GM18517 (cell line): ENCODE measurements around the gene AKAIN1.

ENCODE experiments used
- ATAC-seq: cut with Tn5 transposase; IDR thresholded peaks from one replicate; pipeline ENCODE4 v1.9.1; 2021; ENCODE audit warnings: mild to moderate bottlenecking, moderate library complexity; ENCODE audit not compliant: unreplicated experiment

The AKAIN1 gene

GRCh38 chr18:5162111-5162510 lies 34.9 kb downstream of the AKAIN1 start:
- no peak for ATAC-seq

GRCh38 chr18:5159080-5159479 lies 38.0 kb downstream of the AKAIN1 start:
- no peak for ATAC-seq

GRCh38 chr18:5158587-5158986 lies 38.5 kb downstream of the AKAIN1 start:
- no peak for ATAC-seq

GRCh38 chr18:5158172-5158571 lies 38.9 kb downstream of the AKAIN1 start:
- ATAC-seq: no peak

- no peak for ATAC-seq
Measured at GRCh38 chr18:5155907-5156287, 41.2 kb downstream of the AKAIN1 start.

GRCh38 chr18:5155218-5155906 lies 41.7 kb downstream of the AKAIN1 start:
- ATAC-seq: no peak

GRCh38 chr18:5152343-5153020 lies 44.6 kb downstream of the AKAIN1 start:
- ATAC-seq: no peak

GRCh38 chr18:5150894-5151293 lies 46.2 kb downstream of the AKAIN1 start:
- no peak for ATAC-seq

- ATAC-seq: no peak
Measured at GRCh38 chr18:5146093-5146492, 51.0 kb downstream of the AKAIN1 start.

- ATAC-seq: no peak
Measured at GRCh38 chr18:5145168-5145825, 51.8 kb downstream of the AKAIN1 start.

- ATAC-seq: no peak
Measured at GRCh38 chr18:5144629-5145028, 52.4 kb downstream of the AKAIN1 start.

GRCh38 chr18:5142859-5143258 lies 54.2 kb downstream of the AKAIN1 start:
- ATAC-seq: no peak

- no peak for ATAC-seq
Measured at GRCh38 chr18:5142131-5142530, 54.9 kb downstream of the AKAIN1 start.

GRCh38 chr18:5137261-5137660 lies 59.8 kb downstream of the AKAIN1 start:
- ATAC-seq: no peak

- no peak for ATAC-seq
Measured at GRCh38 chr18:5132987-5133386, 64.1 kb downstream of the AKAIN1 start.

- ATAC-seq: no peak
Measured at GRCh38 chr18:5122272-5122671, 74.8 kb downstream of the AKAIN1 start.

GRCh38 chr18:5110266-5110665 lies 86.8 kb downstream of the AKAIN1 start:
- no peak for ATAC-seq

GRCh38 chr18:5107988-5108387 lies 89.1 kb downstream of the AKAIN1 start:
- no peak for ATAC-seq

GRCh38 chr18:5106730-5107129 lies 90.3 kb downstream of the AKAIN1 start:
- no peak for ATAC-seq

- no peak for ATAC-seq
Measured at GRCh38 chr18:5104246-5104645, 92.8 kb downstream of the AKAIN1 start.

GRCh38 chr18:5103693-5104092 lies 93.4 kb downstream of the AKAIN1 start:
- no peak for ATAC-seq

- no peak for ATAC-seq
Measured at GRCh38 chr18:5103286-5103685, 93.8 kb downstream of the AKAIN1 start.
